Measurements from ENCODE around the gene CHPT1.

Gene CHPT1

GRCh38 chr12:101737476-101737875 lies 40.0 kb downstream of the CHPT1 start:
- TF ChIP-seq CTCF (IDR thresholded peaks at IDR 0.05): no peak
- H3K79me2 ChIP-seq: no peaks in the 10 kb centered on the region
- H3K4me3 ChIP-seq (ENCODE audit: low read depth, low read length): no peak overlapping the region
- no peak overlapping the region for H3K27ac ChIP-seq
- no peaks in the 10 kb centered on the region for H3K36me3 ChIP-seq (ENCODE audit: control insufficient read depth, insufficient read depth, low read length)
- no peak overlapping the region for H3K9ac ChIP-seq
- no peak overlapping the region for H3K4me2 ChIP-seq (ENCODE audit: low read length)
- H2AFZ ChIP-seq: no peak overlapping the region
- no peaks in the 10 kb centered on the region for H3K4me1 ChIP-seq
- no peaks in the 10 kb centered on the region for H3K9me3 ChIP-seq (ENCODE audit: control insufficient read depth, low read length)
- no peaks in the 10 kb centered on the region for H3K27me3 ChIP-seq (ENCODE audit: control insufficient read depth, insufficient read depth, low read length)

- Histone ChIP-seq H3K9me3 (ENCODE audit: control insufficient read depth, low read length) (no peaks in the 10 kb centered on the region), H3K27ac (no peak within 1 kb of the TSS), H2AFZ (no peak within 1 kb of the TSS), H3K4me2 (ENCODE audit: low read length) (no peak within 1 kb of the TSS), H3K36me3 (ENCODE audit: control insufficient read depth, insufficient read depth, low read length) (no peaks in the 10 kb centered on the region), H3K4me3 (ENCODE audit: low read depth, low read length) (no peak within 1 kb of the TSS), H3K79me2 (no peaks in the 10 kb centered on the region), H3K9ac (no peak within 1 kb of the TSS), H3K27me3 (ENCODE audit: control insufficient read depth, insufficient read depth, low read length) (no peaks in the 10 kb centered on the region), H3K4me1 (no peaks in the 10 kb centered on the region)
- TF ChIP-seq CTCF (IDR thresholded peaks at IDR 0.05): no peak
These were observed 41.7 kb downstream of the CHPT1 start, which contains the start of gene SYCP3 for GRCh38 chr12:101738920-101739665. TSS of gene SYCP3 (minus strand) at chr12:101739462. CDS start at chr12:101737935, 1,527 bp downstream.

GRCh38 chr12:101740566-101740965 lies 43.1 kb downstream of the CHPT1 start:
- Histone ChIP-seq H3K4me1 (no peaks in the 10 kb centered on the region), H3K9ac (no peak overlapping the region), H3K27ac (no peak overlapping the region), H3K27me3 (ENCODE audit: control insufficient read depth, insufficient read depth, low read length) (no peaks in the 10 kb centered on the region), H3K4me3 (ENCODE audit: low read depth, low read length) (no peak overlapping the region), H3K36me3 (ENCODE audit: control insufficient read depth, insufficient read depth, low read length) (no peaks in the 10 kb centered on the region), H3K79me2 (no peaks in the 10 kb centered on the region), H2AFZ (no peak overlapping the region), H3K9me3 (ENCODE audit: control insufficient read depth, low read length) (no peaks in the 10 kb centered on the region), H3K4me2 (ENCODE audit: low read length) (no peak overlapping the region)
- TF ChIP-seq CTCF (IDR thresholded peaks at IDR 0.05): no peak

GRCh38 chr12:101740980-101741379 lies 43.5 kb downstream of the CHPT1 start:
- H2AFZ ChIP-seq: no peak overlapping the region
- TF ChIP-seq CTCF (IDR thresholded peaks at IDR 0.05): no peak
- H3K27ac ChIP-seq: no peak overlapping the region
- H3K79me2 ChIP-seq: no peaks in the 10 kb centered on the region
- no peaks in the 10 kb centered on the region for H3K36me3 ChIP-seq (ENCODE audit: control insufficient read depth, insufficient read depth, low read length)
- H3K9me3 ChIP-seq (ENCODE audit: control insufficient read depth, low read length): no peaks in the 10 kb centered on the region
- no peak overlapping the region for H3K4me3 ChIP-seq (ENCODE audit: low read depth, low read length)
- H3K9ac ChIP-seq: no peak overlapping the region
- H3K27me3 ChIP-seq (ENCODE audit: control insufficient read depth, insufficient read depth, low read length): no peaks in the 10 kb centered on the region
- no peaks in the 10 kb centered on the region for H3K4me1 ChIP-seq
- H3K4me2 ChIP-seq (ENCODE audit: low read length): no peak overlapping the region

GRCh38 chr12:101743242-101743641 lies 45.8 kb downstream of the CHPT1 start:
- H3K4me3 ChIP-seq (ENCODE audit: low read depth, low read length): no peak overlapping the region

More at GRCh38 chr12:101743242-101743641, 45.8 kb downstream of the CHPT1 start:
- no peak for TF ChIP-seq CTCF (IDR thresholded peaks at IDR 0.05)
- H3K36me3 ChIP-seq (ENCODE audit: control insufficient read depth, insufficient read depth, low read length): no peaks in the 10 kb centered on the region
- H2AFZ ChIP-seq: no peak overlapping the region
- no peaks in the 10 kb centered on the region for H3K27me3 ChIP-seq (ENCODE audit: control insufficient read depth, insufficient read depth, low read length)
- no peaks in the 10 kb centered on the region for H3K79me2 ChIP-seq
- H3K9me3 ChIP-seq (ENCODE audit: control insufficient read depth, low read length): no peaks in the 10 kb centered on the region
- H3K4me1 ChIP-seq: no peaks in the 10 kb centered on the region
- H3K9ac ChIP-seq: no peak overlapping the region
- H3K27ac ChIP-seq: peak overlapping the region; percentile 17
- H3K4me2 ChIP-seq (ENCODE audit: low read length): no peak overlapping the region

Data from parathyroid adenoma (tissue), 2 donors.